Ovary (tissue), 3 donors: ENCODE results near the gene CCDC3.

Experiments
- EP300 ChIP-seq: sonication (generic); formaldehyde crosslinking; IDR thresholded peaks from one replicate; pipeline ENCODE4 v1.6.1; 2017; ENCODE audit warnings: antibody characterized with exemption
- POLR2A ChIP-seq: fragments of 450-650 bp; IDR thresholded peaks from one replicate; pipeline ENCODE4 v1.6.1; 2017; ENCODE audit warnings: antibody characterized with exemption, mild to moderate bottlenecking, moderate library complexity
- TF ChIP-seq, protein P1 (sequence below), 3 donors: fragments of 450-650 bp in 2 of 3; fragments of 200-600 bp in 1 of 3; IDR thresholded peaks; one replicate each; pipeline versions ENCODE4 v1.5.1 to v1.8.0; 2016 to 2022; ENCODE audit warnings: antibody characterized with exemption in 3 of 3, mild to moderate bottlenecking in 1 of 3
- donor health status: DM: no; HTN: no; CAD: no.

DNA sequence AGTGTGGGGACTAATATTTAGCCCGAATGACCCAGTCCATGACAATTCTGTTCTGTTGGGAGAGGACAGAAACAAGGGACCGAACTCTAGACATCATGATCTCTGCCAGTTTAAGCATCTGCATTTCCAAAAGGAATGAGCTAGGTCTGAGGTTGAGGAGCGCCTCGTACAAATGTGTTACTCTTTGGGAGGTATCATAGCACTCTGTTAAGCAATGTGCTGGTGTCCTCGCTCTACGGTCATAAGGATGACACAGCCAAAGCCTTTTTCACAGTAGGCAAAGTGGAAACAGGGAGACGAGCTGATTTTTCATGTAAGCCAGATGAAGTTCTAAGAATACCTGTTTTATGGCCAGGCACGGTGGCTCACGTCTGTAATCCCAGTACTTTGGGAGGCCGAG lies 15.4 kb upstream of the CCDC3 start:
- TF ChIP-seq, protein P1, sequence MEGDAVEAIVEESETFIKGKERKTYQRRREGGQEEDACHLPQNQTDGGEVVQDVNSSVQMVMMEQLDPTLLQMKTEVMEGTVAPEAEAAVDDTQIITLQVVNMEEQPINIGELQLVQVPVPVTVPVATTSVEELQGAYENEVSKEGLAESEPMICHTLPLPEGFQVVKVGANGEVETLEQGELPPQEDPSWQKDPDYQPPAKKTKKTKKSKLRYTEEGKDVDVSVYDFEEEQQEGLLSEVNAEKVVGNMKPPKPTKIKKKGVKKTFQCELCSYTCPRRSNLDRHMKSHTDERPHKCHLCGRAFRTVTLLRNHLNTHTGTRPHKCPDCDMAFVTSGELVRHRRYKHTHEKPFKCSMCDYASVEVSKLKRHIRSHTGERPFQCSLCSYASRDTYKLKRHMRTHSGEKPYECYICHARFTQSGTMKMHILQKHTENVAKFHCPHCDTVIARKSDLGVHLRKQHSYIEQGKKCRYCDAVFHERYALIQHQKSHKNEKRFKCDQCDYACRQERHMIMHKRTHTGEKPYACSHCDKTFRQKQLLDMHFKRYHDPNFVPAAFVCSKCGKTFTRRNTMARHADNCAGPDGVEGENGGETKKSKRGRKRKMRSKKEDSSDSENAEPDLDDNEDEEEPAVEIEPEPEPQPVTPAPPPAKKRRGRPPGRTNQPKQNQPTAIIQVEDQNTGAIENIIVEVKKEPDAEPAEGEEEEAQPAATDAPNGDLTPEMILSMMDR (IDR thresholded peaks at IDR 0.05): no peak
- TF ChIP-seq EP300: no peak
- no peak for TF ChIP-seq POLR2A
